Fibroblast of skin of abdomen (primary cell): ENCODE results near the gene ZBTB37.
"Not testable (repeated sequence)": the region's sequence is repeated elsewhere in the genome, so short reads cannot be mapped to it uniquely, and the experiment has no call there.

Experiments
- DNase-seq: peaks from one replicate; pipeline ENCODE4 v3.0.0-alpha.2; 2013

ZBTB37 gene

GRCh38 chr1:173915596-173915995 is 47.4 kb downstream of the ZBTB37 start:
- DNase-seq, result no peak

GRCh38 chr1:173916667-173917066 is 48.5 kb downstream of the ZBTB37 start:
- DNase-seq, result no peak

GRCh38 chr1:173917149-173917548 is 49.0 kb downstream of the ZBTB37 start, which contains the start of gene SERPINC1:
Gene SERPINC1 (minus strand): TSS chr1:173917327. CDS start chr1:173917259, 68 bp downstream.
- no peak for DNase-seq

GRCh38 chr1:173917635-173918493 is 49.7 kb downstream of the ZBTB37 start:
- DNase-seq, result no peak

- DNase-seq, result no peak
Observed at GRCh38 chr1:173920861-173921260, 52.7 kb downstream of the ZBTB37 start.

- no peak for DNase-seq
Observed at GRCh38 chr1:173925306-173926242, 57.4 kb downstream of the ZBTB37 start.

- not testable (repeated sequence) for DNase-seq
Observed at GRCh38 chr1:173930541-173930940, 62.4 kb downstream of the ZBTB37 start.

- no peak for DNase-seq
Observed at GRCh38 chr1:173934440-173934839, 66.3 kb downstream of the ZBTB37 start.

GRCh38 chr1:173937062-173937461 is 68.9 kb downstream of the ZBTB37 start:
- no peak for DNase-seq

GRCh38 chr1:173946380-173946921 is 78.3 kb downstream of the ZBTB37 start:
- DNase-seq, result no peak

GRCh38 chr1:173948594-173948993 is 80.4 kb downstream of the ZBTB37 start:
- no peak for DNase-seq
